ENCODE measurements around the gene DIRAS1. TPM values are rescaled to one million over a fixed set of nuclear protein-coding genes. Genes with fewer than 3 reads are reported as not detected.

DIRAS1 gene
- total RNA-seq, 1 experiment from 2014 or later, result 33.7 TPM

DNA sequence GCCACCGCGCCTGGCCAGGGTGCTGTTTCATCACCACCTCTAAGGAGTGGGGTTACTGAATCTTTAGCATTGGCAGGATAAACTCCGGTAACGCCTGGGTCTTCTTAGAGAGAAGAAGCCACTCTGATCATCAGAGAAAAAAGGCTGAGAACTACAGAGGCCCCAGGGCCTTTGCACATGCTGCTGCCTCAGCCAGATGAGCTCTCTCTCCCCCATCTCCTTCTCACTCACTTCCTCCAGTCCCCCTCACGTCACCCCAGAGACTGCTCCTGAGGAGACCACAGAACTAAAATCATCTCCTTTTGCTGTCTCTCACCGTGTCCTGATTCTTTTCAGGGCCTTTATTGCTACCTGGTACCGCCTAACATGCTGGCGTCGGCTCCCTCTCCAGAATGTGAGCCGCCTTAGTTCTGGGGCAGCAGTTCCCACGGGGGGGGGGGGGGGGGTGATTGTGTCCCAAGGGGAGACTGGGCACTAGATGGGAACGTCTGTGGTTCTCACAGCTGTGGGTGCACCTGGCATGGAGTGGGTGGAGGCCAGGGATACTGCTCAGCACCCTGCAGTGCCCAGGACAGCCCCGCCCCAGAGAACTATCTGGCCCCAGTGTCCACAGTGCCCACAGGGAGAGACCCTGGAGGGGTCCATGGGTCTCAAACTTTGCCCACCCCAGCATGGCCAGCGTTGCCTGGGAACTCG is 5.1 kb upstream of the DIRAS1 start:
- POLR2A ChIA-PET, result no interaction called here
- ATAC-seq, result no peak
- H3K4me3 ChIP-seq (replicated peaks in 1 of 2; ENCODE audit: low read depth in 1 of 2, low read length in 2 of 2), result no peak overlapping the region
- H3K9me2 ChIP-seq (ENCODE audit: insufficient read depth), result no peaks in the 10 kb centered on the region
- no peak overlapping the region for H2AFZ ChIP-seq (ENCODE audit: low read depth, low read length, poor library complexity, severe bottlenecking)
- intact Hi-C loops (cut with micrococcal nuclease), result no loop called here
- no peak overlapping the region for H3K4me2 ChIP-seq (ENCODE audit: low read length)
- no TSS peak for BruUV-seq (replicated peaks)
- TF ChIP-seq ZFX (IDR thresholded peaks at IDR 0.05) (no peak), SIN3A (IDR thresholded peaks at IDR 0.05; ENCODE audit: low read depth) (no peak)
- TF ChIP-seq, protein P1, sequence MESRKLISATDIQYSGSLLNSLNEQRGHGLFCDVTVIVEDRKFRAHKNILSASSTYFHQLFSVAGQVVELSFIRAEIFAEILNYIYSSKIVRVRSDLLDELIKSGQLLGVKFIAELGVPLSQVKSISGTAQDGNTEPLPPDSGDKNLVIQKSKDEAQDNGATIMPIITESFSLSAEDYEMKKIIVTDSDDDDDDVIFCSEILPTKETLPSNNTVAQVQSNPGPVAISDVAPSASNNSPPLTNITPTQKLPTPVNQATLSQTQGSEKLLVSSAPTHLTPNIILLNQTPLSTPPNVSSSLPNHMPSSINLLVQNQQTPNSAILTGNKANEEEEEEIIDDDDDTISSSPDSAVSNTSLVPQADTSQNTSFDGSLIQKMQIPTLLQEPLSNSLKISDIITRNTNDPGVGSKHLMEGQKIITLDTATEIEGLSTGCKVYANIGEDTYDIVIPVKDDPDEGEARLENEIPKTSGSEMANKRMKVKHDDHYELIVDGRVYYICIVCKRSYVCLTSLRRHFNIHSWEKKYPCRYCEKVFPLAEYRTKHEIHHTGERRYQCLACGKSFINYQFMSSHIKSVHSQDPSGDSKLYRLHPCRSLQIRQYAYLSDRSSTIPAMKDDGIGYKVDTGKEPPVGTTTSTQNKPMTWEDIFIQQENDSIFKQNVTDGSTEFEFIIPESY (IDR thresholded peaks at IDR 0.05; ENCODE audit: extremely low read depth, insufficient replicate concordance, low read length), result no peak
- H3K79me2 ChIP-seq (ENCODE audit: insufficient read depth, low read length), result no peaks in the 10 kb centered on the region
- no peaks in the 10 kb centered on the region for H3K27me3 ChIP-seq (ENCODE audit: insufficient read depth, low read length)
- H3K36me3 ChIP-seq (ENCODE audit: control insufficient read depth in 1 of 2, insufficient read depth in 2 of 2, low read length in 2 of 2), result no peaks in the 10 kb centered on the region
- CTCF ChIA-PET, result no interaction called here
- no peaks in the 10 kb centered on the region for H3K9me3 ChIP-seq (ENCODE audit: control insufficient read depth in 1 of 2, insufficient read depth in 1 of 2, low read depth in 1 of 2, low read length in 2 of 2)
- H3K27ac ChIP-seq (ENCODE audit: low read depth, low read length), result no peak overlapping the region
- DNase-seq (ENCODE audit: low read depth, low spot score), result no peak
- H3K9ac ChIP-seq (ENCODE audit: low read length), result no peak overlapping the region
- no peaks in the 10 kb centered on the region for H4K20me1 ChIP-seq (ENCODE audit: insufficient read depth)
- H3K4me1 ChIP-seq (ENCODE audit: control insufficient read depth in 1 of 2, insufficient read depth in 2 of 2, low read length in 2 of 2), result peaks cover 21 to 29% of the 10 kb centered on the region in 2 experiments
- RAD21 ChIA-PET (ENCODE audit: low non-redundant PET in 1 of 2, low total read pairs in 2 of 2, uncharacterized antibody in 2 of 2, unreplicated experiment in 2 of 2), result no interaction called here

GRCh38 chr19:2724148-2724557 is 3.0 kb upstream of the DIRAS1 start:
- Histone ChIP-seq H3K36me3 (ENCODE audit: control insufficient read depth in 1 of 2, insufficient read depth in 2 of 2, low read length in 2 of 2) (no peaks in the 10 kb centered on the region), H4K20me1 (ENCODE audit: insufficient read depth) (no peaks in the 10 kb centered on the region), H3K4me3 (replicated peaks in 1 of 2; ENCODE audit: low read depth in 1 of 2, low read length in 2 of 2) (no peak overlapping the region), H3K27ac (ENCODE audit: low read depth, low read length) (peak overlapping the region; percentile 7; the same call in 1 of the 2 replicates), H3K9me2 (ENCODE audit: insufficient read depth) (no peaks in the 10 kb centered on the region), H3K4me1 (ENCODE audit: control insufficient read depth in 1 of 2, insufficient read depth in 2 of 2, low read length in 2 of 2) (peaks cover 21 to 41% of the 10 kb centered on the region in 2 experiments), H3K4me2 (ENCODE audit: low read length) (peak overlapping the region; percentile 81; the same call in 1 of the 2 replicates), H2AFZ (ENCODE audit: low read depth, low read length, poor library complexity, severe bottlenecking) (no peak overlapping the region), H3K79me2 (ENCODE audit: insufficient read depth, low read length) (peaks cover 11% of the 10 kb centered on the region; the same call in 1 of the 2 replicates), H3K9me3 (ENCODE audit: control insufficient read depth in 1 of 2, insufficient read depth in 1 of 2, low read depth in 1 of 2, low read length in 2 of 2) (no peaks in the 10 kb centered on the region), H3K27me3 (ENCODE audit: insufficient read depth, low read length) (no peaks in the 10 kb centered on the region), H3K9ac (ENCODE audit: low read length) (no peak overlapping the region)
- no peak for DNase-seq (ENCODE audit: low read depth, low spot score)
- ChIA-PET POLR2A (no interaction called here), CTCF (no interaction called here), RAD21 (ENCODE audit: low non-redundant PET in 1 of 2, low total read pairs in 2 of 2, uncharacterized antibody in 2 of 2, unreplicated experiment in 2 of 2) (no interaction called here)
- BruUV-seq (replicated peaks), result no TSS peak
- peak in 2 of 3 experiments; percentile 38; a peak in 4 of 6 replicates for TF ChIP-seq CTCF (IDR thresholded peaks at IDR 0.05 in 2 of 3, conservative IDR thresholded peaks at IDR 0.05 in 1 of 3; ENCODE audit: borderline replicate concordance in 1 of 3, insufficient read depth in 1 of 3, low read depth in 2 of 3, low read length in 2 of 3)
- TF ChIP-seq CEBPB (IDR thresholded peaks at IDR 0.05; ENCODE audit: low read depth), result no peak
- TF ChIP-seq SIN3A (IDR thresholded peaks at IDR 0.05; ENCODE audit: low read depth), result no peak
- TF ChIP-seq, protein P2, sequence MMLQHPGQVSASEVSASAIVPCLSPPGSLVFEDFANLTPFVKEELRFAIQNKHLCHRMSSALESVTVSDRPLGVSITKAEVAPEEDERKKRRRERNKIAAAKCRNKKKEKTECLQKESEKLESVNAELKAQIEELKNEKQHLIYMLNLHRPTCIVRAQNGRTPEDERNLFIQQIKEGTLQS (IDR thresholded peaks at IDR 0.05), result no peak
- TF ChIP-seq SP1 (IDR thresholded peaks at IDR 0.05; ENCODE audit: low read depth), result no peak
- TF ChIP-seq CBX3 (IDR thresholded peaks at IDR 0.05; ENCODE audit: low read depth), result no peak
- no peak for TF ChIP-seq EZH2 (IDR thresholded peaks at IDR 0.05)
- no peak for TF ChIP-seq POLR2A (IDR thresholded peaks at IDR 0.05; ENCODE audit: borderline replicate concordance, extremely low read depth, insufficient read depth, insufficient read length)
- intact Hi-C loops (cut with micrococcal nuclease), result no loop called here
- no peak for ATAC-seq
